BJ (cell line): ENCODE results near the gene TACC2. TPM values are rescaled to one million over a fixed set of nuclear protein-coding genes. Genes with fewer than 3 reads are reported as not detected.
A peak's percentile ranks its signal among the peaks of the same experiment; 100 is the strongest.

Experiments
- CTCF ChIA-PET: fragments of 350-600 bp; formaldehyde crosslinking; extraction: SDS; loops from one replicate; lab custom pipeline; 2021; ENCODE audit warnings: antibody characterized with exemption, inconsistent platforms; lab: Yijun Ruan, JAX
- POLR2A ChIA-PET: fragments of 300-600 bp; sonication (Branson Sonifier 250); formaldehyde crosslinking; extraction: SDS; loops from one replicate; lab custom pipeline; 2021; ENCODE audit warnings: antibody characterized with exemption; lab: Charles Lee
- DNase-seq: peaks from one replicate; pipeline ENCODE4 v3.0.0-alpha.2; 2011; ENCODE audit warnings: low read depth
- H3K27me3 ChIP-seq: 2 replicates; pipeline ENCODE4 v1.6.0; 2011; ENCODE audit warnings: low read length; ENCODE audit not compliant: control insufficient read depth, insufficient read depth
- H3K36me3 ChIP-seq: 2 replicates; pipeline ENCODE4 v1.5.1; 2011; ENCODE audit warnings: low read length; ENCODE audit not compliant: control insufficient read depth, insufficient read depth
- H3K4me3 ChIP-seq: 2 replicates; pipeline ENCODE4 v1.5.1; 2011; ENCODE audit warnings: low read depth, mild to moderate bottlenecking, control low read depth, low read length
- polyA plus RNA-seq: library from polyadenylated mRNA; depleted of rRNA; stranded (reverse); fragments of >200 nt; gene quantifications from 2 replicates; pipeline ENCODE4 v1.2.3, GENCODE V29; 2011
- TF ChIP-seq, protein P1 (sequence below): IDR thresholded peaks from 2 replicates; pipeline ENCODE4 v1.5.1; 2011; ENCODE audit warnings: low read depth, mild to moderate bottlenecking, control low read depth, inconsistent platforms, low read length, moderate library complexity; ENCODE audit not compliant: insufficient read depth

TACC2 gene
- polyA plus RNA-seq, 1 experiment = 10.4 TPM

GRCh38 chr10:122234416-122234815 is 245.5 kb downstream of the TACC2 start:
- POLR2A ChIA-PET = no interaction called here
- no peak for DNase-seq
- CTCF ChIA-PET = interaction anchor here (1.1 kb wide), 1 partner anchor 21 kb away, joined by 3 read pairs; no protein-coding TSS in a partner anchor
- TF ChIP-seq, protein P1, sequence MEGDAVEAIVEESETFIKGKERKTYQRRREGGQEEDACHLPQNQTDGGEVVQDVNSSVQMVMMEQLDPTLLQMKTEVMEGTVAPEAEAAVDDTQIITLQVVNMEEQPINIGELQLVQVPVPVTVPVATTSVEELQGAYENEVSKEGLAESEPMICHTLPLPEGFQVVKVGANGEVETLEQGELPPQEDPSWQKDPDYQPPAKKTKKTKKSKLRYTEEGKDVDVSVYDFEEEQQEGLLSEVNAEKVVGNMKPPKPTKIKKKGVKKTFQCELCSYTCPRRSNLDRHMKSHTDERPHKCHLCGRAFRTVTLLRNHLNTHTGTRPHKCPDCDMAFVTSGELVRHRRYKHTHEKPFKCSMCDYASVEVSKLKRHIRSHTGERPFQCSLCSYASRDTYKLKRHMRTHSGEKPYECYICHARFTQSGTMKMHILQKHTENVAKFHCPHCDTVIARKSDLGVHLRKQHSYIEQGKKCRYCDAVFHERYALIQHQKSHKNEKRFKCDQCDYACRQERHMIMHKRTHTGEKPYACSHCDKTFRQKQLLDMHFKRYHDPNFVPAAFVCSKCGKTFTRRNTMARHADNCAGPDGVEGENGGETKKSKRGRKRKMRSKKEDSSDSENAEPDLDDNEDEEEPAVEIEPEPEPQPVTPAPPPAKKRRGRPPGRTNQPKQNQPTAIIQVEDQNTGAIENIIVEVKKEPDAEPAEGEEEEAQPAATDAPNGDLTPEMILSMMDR = no peak
- Histone ChIP-seq H3K36me3 (peaks cover 3% of the 10 kb centered on the region), H3K27me3 (no peaks in the 10 kb centered on the region), H3K4me3 (no peak overlapping the region)

GRCh38 chr10:122236690-122237306 is 247.8 kb downstream of the TACC2 start:
- CTCF ChIA-PET = no interaction called here
- POLR2A ChIA-PET = no interaction called here
- Histone ChIP-seq H3K36me3 (peaks cover 2% of the 10 kb centered on the region; the same call in 1 of the 2 replicates), H3K27me3 (no peaks in the 10 kb centered on the region), H3K4me3 (no peak overlapping the region)
- DNase-seq = no peak
- TF ChIP-seq, protein P1 = no peak

DNA sequence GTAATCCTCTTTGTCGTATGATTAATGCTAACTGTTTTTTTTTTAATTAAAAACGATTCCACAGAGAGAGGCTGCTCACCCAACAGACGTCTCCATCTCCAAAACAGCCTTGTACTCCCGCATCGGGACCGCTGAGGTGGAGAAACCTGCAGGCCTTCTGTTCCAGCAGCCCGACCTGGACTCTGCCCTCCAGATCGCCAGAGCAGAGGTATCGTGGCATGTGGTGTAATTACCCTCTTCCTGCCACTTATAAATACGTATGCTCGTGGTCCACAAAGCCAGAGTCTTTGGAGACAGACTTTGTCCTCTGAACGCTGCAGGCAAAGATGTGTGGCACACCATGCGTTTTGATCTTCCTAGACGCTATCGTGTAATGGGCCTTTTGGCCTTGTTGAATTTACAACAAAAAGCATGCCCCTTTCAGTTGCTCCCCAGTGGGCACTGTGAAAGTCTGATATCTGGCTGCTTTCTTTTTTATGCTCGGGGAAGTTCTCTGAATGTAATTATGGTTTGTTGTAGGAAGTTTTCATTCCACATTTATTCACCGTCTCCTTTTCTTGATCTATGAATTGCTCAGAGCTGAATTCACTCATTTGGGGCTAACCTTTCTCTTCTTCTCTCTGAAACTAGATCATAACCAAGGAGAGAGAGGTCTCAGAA is 248.5 kb downstream of the TACC2 start:
- Histone ChIP-seq H3K36me3 (peaks cover 2% of the 10 kb centered on the region; the same call in 1 of the 2 replicates), H3K27me3 (no peaks in the 10 kb centered on the region), H3K4me3 (no peak overlapping the region)
- POLR2A ChIA-PET = no interaction called here
- CTCF ChIA-PET = no interaction called here
- DNase-seq = no peak
- TF ChIP-seq, protein P1 = no peak

DNA sequence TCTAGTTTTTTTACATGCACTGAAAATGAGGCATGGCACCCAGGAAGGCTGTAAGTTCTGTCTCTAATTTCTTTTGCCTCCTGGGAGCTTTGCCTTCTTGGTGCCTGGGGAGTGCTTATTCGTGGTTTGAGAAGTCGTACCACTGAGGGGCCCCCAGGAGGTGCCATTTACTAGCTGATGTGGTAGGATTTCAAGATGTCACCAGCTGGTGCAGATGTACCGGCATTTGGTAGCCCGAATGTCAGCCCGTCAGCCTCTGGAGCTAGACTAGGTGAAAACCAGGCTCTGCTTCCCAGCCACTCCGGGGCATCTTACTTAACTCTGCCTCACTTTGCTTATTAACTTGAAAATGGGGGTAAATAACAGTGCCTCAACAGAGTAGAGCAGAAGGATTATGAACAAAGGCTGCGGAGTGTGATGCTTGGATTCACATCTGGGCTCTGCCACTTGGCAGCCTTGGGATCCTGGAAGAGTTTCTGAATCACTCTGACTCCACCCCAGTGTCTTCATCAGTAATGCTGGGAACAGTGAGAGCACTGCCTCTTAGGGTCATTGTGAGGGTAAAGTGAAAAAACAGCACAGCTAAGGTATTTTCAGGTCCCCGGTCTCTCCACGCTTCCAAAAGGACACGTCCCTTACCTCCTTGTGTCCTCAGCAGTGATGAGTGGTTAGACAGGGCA is 250.8 kb downstream of the TACC2 start:
- Histone ChIP-seq H3K27me3 (no peaks in the 10 kb centered on the region), H3K4me3 (no peak overlapping the region), H3K36me3 (no peaks in the 10 kb centered on the region)
- ChIA-PET POLR2A (no interaction called here), CTCF (interaction anchor here (0.9 to 3.2 kb wide), 6 partner anchors 10 to 127 kb away, joined by 3 to 10 read pairs (median 4); no protein-coding TSS in a partner anchor)
- peak; percentile 26 for DNase-seq
- TF ChIP-seq, protein P1 = no peak

DNA sequence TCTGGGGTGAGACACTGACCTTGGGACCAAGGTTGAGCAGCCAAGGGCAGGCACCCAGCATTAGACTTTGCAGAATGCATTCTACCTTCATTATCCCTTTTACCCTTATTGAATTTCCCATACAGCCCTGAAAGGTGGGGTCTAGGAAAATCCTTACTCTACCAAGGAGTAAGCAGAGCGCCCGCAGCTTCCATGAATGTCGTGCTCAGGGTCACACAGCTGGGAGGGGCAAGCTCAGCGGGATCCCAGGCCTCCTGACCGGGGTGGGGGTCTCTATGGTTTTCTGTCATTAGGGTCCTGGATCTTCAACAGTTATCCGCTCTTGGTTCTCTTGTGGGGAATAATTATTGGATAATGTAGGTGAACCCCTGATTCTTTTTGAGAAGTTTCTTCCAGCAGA is 251.4 kb downstream of the TACC2 start:
- TF ChIP-seq, protein P1 = no peak
- H3K27me3 ChIP-seq = no peaks in the 10 kb centered on the region
- ChIA-PET CTCF (interaction anchor here (0.9 to 3.2 kb wide), 4 partner anchors 15 to 21 kb away, joined by 3 to 10 read pairs (median 4); no protein-coding TSS in a partner anchor), POLR2A (no interaction called here)
- no peak for DNase-seq
- H3K4me3 ChIP-seq = no peak overlapping the region
- H3K36me3 ChIP-seq = no peaks in the 10 kb centered on the region
